ENCODE data around the gene NISCH.

GRCh38 chr3:52495777-52496602, 40.6 kb downstream of the NISCH start:
- no peak for TF ChIP-seq EZH2 (IDR thresholded peaks at IDR 0.05)
- no peak for TF ChIP-seq CTCF (IDR thresholded peaks at IDR 0.05 in 2 of 3, conservative IDR thresholded peaks at IDR 0.05 in 1 of 3; ENCODE audit: borderline replicate concordance in 1 of 3, insufficient read depth in 1 of 3, low read depth in 2 of 3, low read length in 2 of 3)
- no peak for TF ChIP-seq POLR2AphosphoS5 (IDR thresholded peaks at IDR 0.05; ENCODE audit: low read depth, low read length)
- TF ChIP-seq MAX (IDR thresholded peaks at IDR 0.05) = no peak
- TF ChIP-seq POLR2A (IDR thresholded peaks at IDR 0.05; ENCODE audit: borderline replicate concordance, extremely low read depth, insufficient read depth, insufficient read length) = no peak
- TF ChIP-seq SRF (IDR thresholded peaks at IDR 0.05; ENCODE audit: low read depth) = no peak

Measured in HCT116 (cell line).